ENCODE measurements around the gene EEFSEC.

DNA sequence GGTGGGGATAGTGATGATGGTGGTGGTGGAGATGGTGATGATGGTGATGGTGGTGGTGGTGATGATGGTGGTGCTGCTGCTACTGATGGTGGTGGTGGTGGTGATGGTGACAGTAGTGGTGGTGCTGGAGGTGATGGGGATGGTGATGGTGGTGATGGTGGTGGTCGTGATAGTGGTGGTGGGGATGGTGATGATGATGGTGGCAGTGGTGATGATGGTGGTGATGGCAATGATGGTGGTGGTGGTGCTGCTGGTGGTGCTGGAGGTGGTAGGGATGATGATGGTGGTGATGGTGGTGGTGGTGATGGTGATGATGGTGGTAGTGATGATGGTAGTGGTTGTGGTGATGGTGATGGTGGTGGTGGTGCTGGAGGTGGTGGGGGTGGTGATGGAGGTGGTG lies 292.1 kb downstream of the EEFSEC start:
- TF ChIP-seq, protein P1, sequence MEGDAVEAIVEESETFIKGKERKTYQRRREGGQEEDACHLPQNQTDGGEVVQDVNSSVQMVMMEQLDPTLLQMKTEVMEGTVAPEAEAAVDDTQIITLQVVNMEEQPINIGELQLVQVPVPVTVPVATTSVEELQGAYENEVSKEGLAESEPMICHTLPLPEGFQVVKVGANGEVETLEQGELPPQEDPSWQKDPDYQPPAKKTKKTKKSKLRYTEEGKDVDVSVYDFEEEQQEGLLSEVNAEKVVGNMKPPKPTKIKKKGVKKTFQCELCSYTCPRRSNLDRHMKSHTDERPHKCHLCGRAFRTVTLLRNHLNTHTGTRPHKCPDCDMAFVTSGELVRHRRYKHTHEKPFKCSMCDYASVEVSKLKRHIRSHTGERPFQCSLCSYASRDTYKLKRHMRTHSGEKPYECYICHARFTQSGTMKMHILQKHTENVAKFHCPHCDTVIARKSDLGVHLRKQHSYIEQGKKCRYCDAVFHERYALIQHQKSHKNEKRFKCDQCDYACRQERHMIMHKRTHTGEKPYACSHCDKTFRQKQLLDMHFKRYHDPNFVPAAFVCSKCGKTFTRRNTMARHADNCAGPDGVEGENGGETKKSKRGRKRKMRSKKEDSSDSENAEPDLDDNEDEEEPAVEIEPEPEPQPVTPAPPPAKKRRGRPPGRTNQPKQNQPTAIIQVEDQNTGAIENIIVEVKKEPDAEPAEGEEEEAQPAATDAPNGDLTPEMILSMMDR (IDR thresholded peaks at IDR 0.05; ENCODE audit: insufficient read depth, low read depth, low read length), result no peak
- TF ChIP-seq EZH2 (IDR thresholded peaks at IDR 0.05; ENCODE audit: insufficient read depth, low read length), result no peak
